Measurements from ENCODE around the gene DMXL2.

DMXL2 gene

DNA sequence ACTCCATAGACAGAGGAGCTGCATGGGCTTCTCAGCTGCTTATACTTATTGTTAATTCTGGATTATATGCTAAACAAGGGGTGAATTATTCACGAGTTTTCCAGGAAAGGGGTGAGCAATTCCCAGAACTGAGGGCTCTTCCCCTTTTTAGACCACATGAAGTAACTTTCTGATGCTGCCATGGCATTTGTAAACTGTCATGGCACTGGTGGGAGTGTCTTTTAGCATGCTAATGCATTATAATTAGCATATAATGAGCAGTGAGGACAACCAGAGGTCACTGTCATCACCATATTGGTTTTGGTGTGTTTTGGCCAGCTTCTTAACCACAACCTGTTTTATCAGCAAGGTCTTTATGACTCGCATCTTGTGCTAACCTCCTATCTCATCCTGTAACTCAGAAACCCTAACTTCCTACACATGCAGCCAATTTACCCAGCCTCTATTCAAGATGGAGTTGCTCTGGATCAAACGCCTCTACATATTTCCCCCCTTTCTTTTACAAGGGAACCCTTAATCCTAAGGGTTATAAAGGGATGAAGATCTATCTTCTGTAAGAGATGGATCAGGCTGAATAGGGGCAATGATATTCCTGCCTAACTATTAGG, 12.1 kb upstream of the DMXL2 start:
- H3K9me3 ChIP-seq (ENCODE audit: insufficient read depth, low read length, severe bottlenecking) = no peaks in the 10 kb centered on the region
- TF ChIP-seq, protein P1, sequence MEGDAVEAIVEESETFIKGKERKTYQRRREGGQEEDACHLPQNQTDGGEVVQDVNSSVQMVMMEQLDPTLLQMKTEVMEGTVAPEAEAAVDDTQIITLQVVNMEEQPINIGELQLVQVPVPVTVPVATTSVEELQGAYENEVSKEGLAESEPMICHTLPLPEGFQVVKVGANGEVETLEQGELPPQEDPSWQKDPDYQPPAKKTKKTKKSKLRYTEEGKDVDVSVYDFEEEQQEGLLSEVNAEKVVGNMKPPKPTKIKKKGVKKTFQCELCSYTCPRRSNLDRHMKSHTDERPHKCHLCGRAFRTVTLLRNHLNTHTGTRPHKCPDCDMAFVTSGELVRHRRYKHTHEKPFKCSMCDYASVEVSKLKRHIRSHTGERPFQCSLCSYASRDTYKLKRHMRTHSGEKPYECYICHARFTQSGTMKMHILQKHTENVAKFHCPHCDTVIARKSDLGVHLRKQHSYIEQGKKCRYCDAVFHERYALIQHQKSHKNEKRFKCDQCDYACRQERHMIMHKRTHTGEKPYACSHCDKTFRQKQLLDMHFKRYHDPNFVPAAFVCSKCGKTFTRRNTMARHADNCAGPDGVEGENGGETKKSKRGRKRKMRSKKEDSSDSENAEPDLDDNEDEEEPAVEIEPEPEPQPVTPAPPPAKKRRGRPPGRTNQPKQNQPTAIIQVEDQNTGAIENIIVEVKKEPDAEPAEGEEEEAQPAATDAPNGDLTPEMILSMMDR (IDR thresholded peaks at IDR 0.05; ENCODE audit: borderline replicate concordance, extremely low read depth, low read length, poor library complexity, severe bottlenecking) = no peak
- TF ChIP-seq EZH2 (IDR thresholded peaks at IDR 0.05; ENCODE audit: borderline replicate concordance, low read depth, low read length, severe bottlenecking) = no peak
- no peak for ATAC-seq (ENCODE audit: insufficient read depth, low read depth)
- no peaks in the 10 kb centered on the region for H4K20me1 ChIP-seq (ENCODE audit: insufficient read depth, low read length)
- H2AFZ ChIP-seq (ENCODE audit: low read depth, low read length) = no peak overlapping the region
- H3K79me2 ChIP-seq (ENCODE audit: insufficient read depth, low read length) = no peaks in the 10 kb centered on the region
- DNase-seq = no peak
- H3K9ac ChIP-seq (ENCODE audit: low read depth, low read length) = no peak overlapping the region
- no peak overlapping the region for H3K4me2 ChIP-seq (ENCODE audit: insufficient read depth, low read length)
- H3K27ac ChIP-seq (ENCODE audit: low read length) = no peak overlapping the region
- no peaks in the 10 kb centered on the region for H3K36me3 ChIP-seq (ENCODE audit: insufficient read depth, low read length)
- H3K4me1 ChIP-seq (ENCODE audit: insufficient read depth, low read length) = no peaks in the 10 kb centered on the region
- H3K27me3 ChIP-seq (ENCODE audit: insufficient read depth, low read length, poor library complexity) = no peaks in the 10 kb centered on the region
- no peak overlapping the region for H3K4me3 ChIP-seq (ENCODE audit: low read depth in 1 of 2, low read length in 2 of 2)

DNA sequence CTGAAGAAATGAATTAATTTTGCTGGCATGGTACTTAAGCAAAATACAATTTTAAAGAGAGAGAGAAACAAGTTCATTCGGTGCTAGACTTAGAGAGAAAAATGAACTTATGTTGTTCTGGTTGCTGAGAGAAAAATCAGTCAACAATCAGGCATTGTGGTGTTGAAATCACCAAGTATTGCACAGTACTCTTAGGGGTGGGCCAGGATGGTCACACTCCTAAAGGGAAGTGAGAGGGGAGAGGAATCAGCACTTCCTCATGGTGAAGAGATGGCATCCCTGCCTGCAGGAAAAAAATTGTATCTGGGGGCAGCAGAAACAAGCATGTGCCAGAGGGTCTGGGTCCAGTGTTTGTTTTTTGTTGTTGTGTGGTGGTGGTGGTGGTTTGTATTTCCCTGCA, 7.0 kb upstream of the DMXL2 start:
- H3K36me3 ChIP-seq (ENCODE audit: insufficient read depth, low read length) = no peaks in the 10 kb centered on the region
- no peaks in the 10 kb centered on the region for H4K20me1 ChIP-seq (ENCODE audit: insufficient read depth, low read length)
- no peak overlapping the region for H3K4me2 ChIP-seq (ENCODE audit: insufficient read depth, low read length)
- ATAC-seq (ENCODE audit: insufficient read depth, low read depth) = no peak
- H3K27ac ChIP-seq (ENCODE audit: low read length) = no peak overlapping the region
- no peak overlapping the region for H3K4me3 ChIP-seq (ENCODE audit: low read depth in 1 of 2, low read length in 2 of 2)
- no peak for DNase-seq
- TF ChIP-seq, protein P1 (IDR thresholded peaks at IDR 0.05; ENCODE audit: borderline replicate concordance, extremely low read depth, low read length, poor library complexity, severe bottlenecking) = no peak
- TF ChIP-seq EZH2 (IDR thresholded peaks at IDR 0.05; ENCODE audit: borderline replicate concordance, low read depth, low read length, severe bottlenecking) = no peak
- no peak overlapping the region for H3K9ac ChIP-seq (ENCODE audit: low read depth, low read length)
- H3K4me1 ChIP-seq (ENCODE audit: insufficient read depth, low read length) = no peaks in the 10 kb centered on the region
- H3K79me2 ChIP-seq (ENCODE audit: insufficient read depth, low read length) = no peaks in the 10 kb centered on the region
- H3K27me3 ChIP-seq (ENCODE audit: insufficient read depth, low read length, poor library complexity) = no peaks in the 10 kb centered on the region
- no peaks in the 10 kb centered on the region for H3K9me3 ChIP-seq (ENCODE audit: insufficient read depth, low read length, severe bottlenecking)
- H2AFZ ChIP-seq (ENCODE audit: low read depth, low read length) = no peak overlapping the region

DNA sequence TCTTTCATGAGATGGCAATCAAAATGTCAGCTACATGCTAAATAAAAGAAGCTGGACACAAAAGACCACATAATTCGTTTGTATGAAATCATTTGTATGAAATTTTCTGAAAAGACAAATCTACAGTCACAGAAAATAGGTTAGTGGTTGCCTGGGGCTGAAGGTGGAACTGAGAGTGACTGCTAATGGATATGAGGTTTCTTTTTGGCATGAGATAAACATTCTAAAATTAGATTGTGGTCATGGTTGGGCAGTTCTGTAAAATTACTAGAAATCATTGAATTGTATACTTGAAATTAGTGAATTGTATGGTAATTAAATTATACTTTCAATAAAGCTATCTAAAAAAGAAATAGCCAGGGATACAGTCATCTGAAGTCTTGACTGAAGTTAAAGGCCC, 2.7 kb upstream of the DMXL2 start:
- Histone ChIP-seq H3K79me2 (ENCODE audit: insufficient read depth, low read length) (peaks cover 19% of the 10 kb centered on the region), H3K4me3 (ENCODE audit: low read depth in 1 of 2, low read length in 2 of 2) (no peak overlapping the region), H3K4me1 (ENCODE audit: insufficient read depth, low read length) (peaks cover 27% of the 10 kb centered on the region), H3K27ac (ENCODE audit: low read length) (no peak overlapping the region), H2AFZ (ENCODE audit: low read depth, low read length) (no peak overlapping the region), H3K4me2 (ENCODE audit: insufficient read depth, low read length) (no peak overlapping the region), H3K9ac (ENCODE audit: low read depth, low read length) (no peak overlapping the region), H3K27me3 (ENCODE audit: insufficient read depth, low read length, poor library complexity) (no peaks in the 10 kb centered on the region), H3K9me3 (ENCODE audit: insufficient read depth, low read length, severe bottlenecking) (no peaks in the 10 kb centered on the region), H4K20me1 (ENCODE audit: insufficient read depth, low read length) (no peaks in the 10 kb centered on the region), H3K36me3 (ENCODE audit: insufficient read depth, low read length) (no peaks in the 10 kb centered on the region)
- DNase-seq = no peak
- ATAC-seq (ENCODE audit: insufficient read depth, low read depth) = no peak
- TF ChIP-seq, protein P1 (IDR thresholded peaks at IDR 0.05; ENCODE audit: borderline replicate concordance, extremely low read depth, low read length, poor library complexity, severe bottlenecking) = no peak
- TF ChIP-seq EZH2 (IDR thresholded peaks at IDR 0.05; ENCODE audit: borderline replicate concordance, low read depth, low read length, severe bottlenecking) = no peak

Measured in DND-41 (cell line).